Activated CD4-positive, alpha-beta T cell treated with anti-CD3 and anti-CD28 coated beads, Interleukin-2, amount 50 U/mL, for 48 hours (primary cell): ENCODE data around the gene EML1.

Experiments
- DNase-seq, 2 experiments: peaks; one replicate each; pipeline ENCODE4 v3.0.0-alpha.2; 2020

EML1 gene

DNA sequence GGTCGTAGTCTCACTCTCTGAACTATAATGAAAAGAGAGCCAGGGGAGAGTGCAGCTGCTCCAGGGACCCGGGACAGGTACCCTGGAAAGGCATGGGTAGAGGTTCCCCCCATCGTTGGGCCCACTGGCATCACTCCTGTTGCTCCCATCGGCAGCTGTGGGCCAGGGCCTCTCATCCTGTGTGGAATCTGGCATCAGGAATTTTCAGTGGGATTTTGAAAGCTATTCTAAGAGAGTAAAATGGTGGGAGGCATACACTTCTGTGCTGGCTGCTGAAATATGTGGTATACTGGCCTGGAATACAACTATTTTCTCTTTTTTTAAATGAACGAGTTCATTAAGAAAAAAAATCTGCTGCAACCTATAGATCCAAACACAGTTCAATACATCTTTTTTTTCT, 38.1 kb downstream of the EML1 start:
- DNase-seq = no peak

DNA sequence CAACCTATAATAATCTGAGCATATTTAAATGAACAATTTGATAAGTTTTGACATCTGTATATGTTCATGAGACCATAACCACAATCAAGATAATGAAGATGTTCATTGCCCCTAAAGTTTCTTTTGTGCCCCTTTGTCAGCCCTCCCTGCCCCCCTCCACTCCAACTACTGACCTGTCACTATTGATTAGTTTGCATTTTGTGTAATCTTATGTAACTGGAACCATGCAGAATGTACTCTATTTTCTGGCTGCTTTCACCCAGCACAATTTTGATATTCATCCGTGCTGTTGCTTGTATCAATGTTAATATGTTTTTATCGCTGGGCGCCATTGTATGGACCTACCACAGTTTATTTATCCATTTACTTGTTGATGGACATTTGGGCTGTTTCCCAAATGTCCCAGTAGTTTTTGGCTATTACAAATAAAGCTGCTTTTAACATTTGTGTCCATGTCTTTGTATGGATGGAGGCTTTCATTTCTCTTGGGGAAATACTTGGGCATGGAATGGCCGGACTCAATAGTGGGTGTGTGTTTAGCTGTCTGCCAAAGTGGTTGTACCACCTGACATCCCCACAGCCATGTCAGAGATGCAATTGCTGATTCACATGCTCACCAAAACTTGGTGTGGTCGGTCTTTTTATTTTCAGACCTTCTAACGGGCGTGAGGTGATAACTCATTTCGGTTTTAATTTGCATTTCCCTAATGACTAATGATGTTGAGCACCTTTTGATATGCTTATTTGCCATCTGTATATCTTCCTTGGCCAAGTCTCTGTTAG, 38.9 kb downstream of the EML1 start:
- DNase-seq = no peak

DNA sequence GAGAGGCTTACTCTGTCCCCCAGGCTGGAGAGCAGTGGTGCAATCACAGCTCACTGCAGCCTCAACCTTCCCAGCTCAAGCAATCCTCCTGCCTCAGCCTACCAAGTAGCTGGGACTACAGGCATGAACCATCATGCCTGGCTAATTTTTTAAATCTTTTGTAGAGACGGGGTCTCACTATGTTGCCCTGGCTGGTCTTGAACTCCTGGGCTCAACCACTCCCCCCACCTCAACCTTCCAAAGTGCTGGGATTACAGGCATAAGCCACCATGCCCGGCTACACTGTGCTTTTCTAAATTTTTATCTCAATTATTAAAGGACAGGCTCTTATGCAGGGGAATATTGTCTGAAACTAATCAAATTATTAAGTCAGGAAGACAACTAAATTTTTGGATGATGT, 44.6 kb downstream of the EML1 start:
- DNase-seq = no peak

DNA sequence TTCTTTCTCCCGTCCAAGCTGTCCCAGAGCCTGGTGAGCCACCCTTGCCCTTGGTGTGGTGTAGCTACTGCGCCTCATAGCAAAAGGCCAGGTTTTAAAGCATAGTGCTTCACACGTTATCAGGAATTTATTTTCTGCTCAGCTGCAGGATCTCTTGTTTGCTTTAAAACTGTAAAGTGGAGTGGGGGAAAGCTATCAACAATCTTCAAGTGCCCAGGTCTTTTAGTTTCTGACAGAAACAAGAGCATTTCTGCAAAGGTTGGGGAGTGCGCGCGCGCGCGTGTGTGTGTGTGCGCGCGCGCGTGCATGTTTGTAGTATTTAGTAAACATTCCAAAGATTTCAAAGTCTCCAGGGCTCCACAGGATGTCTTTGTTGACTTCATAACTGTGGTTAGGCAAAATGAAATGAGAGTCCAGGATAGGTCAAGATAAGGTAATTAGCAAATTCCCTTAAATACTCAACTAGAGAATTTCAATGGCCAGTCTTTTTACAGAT, 45.5 kb downstream of the EML1 start:
- no peak for DNase-seq

DNA sequence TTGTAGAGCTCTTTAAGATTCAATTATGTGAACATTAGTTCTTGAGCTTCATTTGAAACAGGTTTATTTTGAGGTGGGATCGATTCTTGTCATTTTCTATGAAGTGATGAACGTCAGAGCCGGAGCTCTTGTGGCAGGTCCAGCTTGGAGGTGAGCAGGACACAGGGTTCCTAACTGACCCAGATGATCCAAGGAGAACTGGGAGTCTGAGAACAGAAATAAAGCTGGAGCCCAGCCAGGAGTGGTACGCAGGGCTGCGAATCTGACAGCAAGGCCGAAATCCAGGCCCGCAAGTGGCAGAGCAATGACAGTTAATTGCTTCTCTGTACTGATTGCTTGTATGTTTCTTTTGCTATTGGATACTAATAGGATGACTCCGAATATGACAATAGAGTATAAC, 46.5 kb downstream of the EML1 start:
- no peak for DNase-seq

DNA sequence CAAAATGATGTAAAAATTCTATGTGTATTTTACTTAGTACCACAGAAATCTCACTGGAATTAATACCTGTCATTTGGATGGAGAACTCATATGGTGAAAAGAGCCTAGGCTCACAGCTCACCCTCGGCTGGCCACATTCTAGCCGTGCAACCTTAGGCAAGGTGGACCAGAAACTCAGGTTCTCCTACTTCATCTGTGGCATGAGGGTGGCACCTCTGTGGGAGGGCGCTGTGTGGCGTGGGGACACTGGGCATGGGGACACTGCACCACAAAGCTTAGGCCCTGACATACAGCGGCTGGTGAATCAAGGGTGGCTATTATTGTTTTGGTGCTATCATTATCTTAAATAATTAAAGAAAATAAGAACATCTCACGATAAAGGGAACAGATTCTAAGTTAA, 47.1 kb downstream of the EML1 start:
- DNase-seq = no peak

DNA sequence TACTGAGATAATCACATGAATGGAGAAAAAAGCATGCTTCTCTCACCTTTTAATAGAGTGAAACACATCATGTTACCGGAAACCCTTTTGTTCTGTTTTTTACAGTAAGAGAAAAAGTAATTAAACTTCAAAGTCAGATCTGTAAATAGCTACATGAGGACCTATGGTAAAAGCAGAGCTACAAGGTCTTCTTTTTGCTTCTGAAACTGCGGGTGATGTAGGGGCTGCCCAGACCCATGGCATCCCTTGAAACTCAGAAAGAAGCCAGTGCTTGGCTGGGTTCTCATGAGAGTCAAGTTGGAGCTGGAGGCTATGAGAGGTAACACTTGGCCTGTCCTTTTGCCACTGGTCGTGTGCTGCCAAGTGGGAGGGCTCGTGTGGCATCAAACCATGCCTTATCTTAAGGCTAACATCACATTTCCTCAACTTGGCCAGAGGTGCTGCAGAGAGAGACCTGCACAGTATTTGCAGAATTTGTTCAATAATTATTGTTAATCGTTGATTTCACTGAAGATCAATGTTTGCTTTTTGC, 47.6 kb downstream of the EML1 start:
- DNase-seq = no peak

DNA sequence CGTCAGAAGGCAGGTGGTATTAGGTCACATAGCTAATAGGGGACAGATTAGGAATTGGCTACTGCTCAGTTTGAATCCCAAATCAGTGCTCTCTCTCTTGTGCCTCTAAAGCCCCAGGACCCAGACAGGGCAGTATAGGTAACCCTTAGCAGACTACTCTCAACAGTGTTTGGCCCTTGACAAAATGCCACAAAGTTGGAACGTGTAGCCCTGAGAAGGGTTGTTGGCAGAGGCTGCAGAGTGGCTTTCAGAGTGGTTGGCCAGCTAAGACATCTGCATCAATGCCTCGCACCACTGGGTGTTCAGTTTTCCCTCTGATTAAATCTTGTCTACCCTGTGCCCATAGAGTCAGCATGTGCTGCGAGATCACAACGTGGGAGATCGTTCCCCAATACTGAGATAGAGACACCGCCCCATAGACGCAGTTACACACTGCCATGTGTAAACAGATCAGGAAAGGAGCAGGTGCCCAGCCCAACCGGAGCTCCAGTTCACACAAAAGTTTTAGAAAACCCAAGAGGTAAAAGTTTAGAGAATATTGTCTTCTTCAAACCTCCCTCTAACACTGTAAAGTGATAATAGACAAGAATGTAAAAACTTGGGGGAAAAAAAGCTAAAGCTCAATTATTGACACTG, 48.3 kb downstream of the EML1 start:
- no peak for DNase-seq

DNA sequence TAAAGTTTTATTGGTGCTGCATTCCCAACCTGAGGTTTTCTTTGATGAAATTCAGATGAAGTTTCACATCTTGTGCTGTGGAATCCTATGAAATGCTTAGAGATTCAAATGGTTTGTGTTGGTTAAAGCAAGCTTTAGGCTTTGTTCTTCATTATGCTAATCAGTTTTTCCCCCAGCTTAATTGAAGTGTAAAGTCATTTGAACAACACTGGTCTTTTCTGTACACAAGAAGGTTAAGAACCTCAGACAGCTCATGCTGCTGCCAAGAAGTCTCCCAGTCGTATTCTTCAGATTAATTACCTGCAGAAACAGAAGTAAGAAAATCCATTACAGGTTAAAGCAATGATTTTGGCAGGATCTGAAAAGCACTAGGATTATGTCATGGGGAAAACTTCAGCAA, 48.9 kb downstream of the EML1 start:
- DNase-seq = no peak

DNA sequence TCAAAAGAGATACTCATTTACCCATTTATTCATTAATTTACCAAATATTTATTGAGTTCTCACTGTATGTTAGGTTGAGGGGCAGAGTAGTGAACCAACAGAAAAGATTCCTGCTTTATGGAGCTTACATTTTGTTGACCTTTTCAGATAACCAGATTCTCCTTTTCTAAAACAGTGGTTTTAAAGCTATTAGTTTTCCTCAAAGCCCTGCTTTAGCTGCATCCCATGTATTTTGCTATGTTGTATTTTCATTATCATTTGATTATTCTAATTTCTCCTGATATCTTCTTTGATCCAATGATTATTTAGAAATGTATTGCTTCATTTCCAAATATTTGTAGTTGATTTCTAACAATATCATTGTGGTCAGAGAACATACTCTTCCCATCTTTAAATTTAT, 53.6 kb downstream of the EML1 start:
- no peak for DNase-seq

DNA sequence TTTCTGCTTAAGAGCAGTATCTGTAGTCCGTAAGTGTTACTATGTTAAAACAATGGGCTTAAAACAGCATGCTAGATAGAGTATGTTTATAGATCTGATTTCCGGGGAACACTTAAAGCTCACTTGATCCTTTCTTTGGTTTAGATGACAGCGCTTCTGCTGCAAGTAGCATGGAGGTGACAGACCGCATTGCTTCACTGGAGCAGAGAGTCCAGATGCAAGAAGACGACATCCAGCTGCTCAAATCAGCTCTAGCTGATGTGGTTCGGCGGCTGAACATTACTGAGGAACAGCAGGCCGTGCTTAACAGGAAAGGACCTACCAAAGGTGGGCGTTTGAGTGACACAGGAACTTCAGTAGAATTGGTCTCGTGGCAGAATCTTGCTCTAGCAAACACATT, 57.5 kb downstream of the EML1 start:
- no peak for DNase-seq

DNA sequence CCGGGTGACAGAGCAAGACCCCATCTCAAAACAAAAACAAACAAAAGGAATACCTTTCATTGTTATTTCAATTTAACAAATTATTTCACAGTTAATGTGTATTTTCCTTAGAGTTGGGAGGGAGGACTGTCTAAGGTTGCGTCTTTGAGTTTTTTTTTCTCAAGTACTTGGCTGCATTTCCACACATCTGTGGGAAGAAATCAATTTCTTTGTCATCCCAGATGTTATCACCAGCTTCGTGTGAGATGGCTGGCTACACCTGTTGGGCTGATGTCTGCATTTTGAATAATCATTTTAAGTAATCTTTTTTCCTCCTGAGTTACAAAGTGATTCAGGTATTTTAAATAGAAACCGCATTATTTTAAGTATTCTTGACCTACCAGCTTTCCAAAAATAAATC, 59.4 kb downstream of the EML1 start:
- DNase-seq = no peak

DNA sequence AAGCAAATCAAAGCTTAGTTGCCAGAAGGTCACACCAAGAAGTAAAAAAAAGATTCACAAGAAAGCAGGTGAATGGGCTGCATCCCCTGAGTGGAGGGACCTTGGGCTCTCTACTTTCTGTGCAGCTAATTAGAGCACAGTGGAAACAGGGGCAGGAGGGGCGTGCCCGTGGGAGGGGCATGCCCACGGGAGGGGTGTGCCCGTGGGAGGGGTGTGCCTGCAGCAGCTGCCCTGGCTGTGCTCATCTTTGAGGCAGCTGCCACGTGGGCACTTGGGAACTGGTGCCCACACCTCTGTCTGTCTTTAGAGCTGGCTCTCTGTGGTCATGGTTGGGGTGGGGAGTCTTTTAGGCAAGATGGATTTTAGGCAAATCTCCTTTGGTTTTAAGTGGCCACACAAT, 60.0 kb downstream of the EML1 start:
- DNase-seq = peak in 1 of 2 experiments; percentile 3

DNA sequence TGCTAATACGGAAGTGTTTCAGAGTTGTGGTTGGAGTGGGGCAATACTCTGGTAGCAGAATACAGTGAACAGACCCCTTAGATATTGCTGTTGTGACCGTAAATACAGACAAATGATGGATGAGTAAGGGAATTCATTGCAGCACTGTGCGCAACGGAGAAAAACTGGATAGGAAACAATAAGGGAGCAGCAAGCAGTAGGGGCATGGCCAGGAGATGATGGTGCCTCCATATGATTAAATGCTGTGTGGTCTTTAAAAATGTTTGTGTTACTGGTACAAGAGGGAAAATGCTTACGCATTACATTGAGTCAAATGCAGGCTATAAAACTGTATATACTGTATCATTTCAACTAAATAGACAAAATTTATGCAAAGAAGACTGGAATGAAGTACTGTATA, 61.6 kb downstream of the EML1 start:
- no peak for DNase-seq

DNA sequence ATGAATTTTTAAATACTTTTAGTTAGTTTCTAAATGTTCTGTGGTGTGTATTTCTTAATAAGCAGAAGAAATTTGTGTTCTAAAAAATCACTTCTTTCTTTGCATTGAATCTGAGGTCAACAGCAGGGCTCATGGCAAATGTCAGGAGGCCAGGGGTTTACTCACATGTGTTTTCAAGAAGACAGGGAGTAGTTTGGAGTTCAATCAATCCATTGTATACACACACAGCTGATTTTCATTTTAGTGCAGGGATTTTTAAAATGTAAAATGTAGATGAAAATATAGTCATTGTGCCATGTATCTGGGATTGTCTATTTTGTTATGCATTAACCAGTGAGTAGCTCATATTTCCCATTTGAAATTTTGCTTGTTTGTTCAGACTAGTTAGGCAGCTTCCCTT, 62.1 kb downstream of the EML1 start:
- DNase-seq = no peak

DNA sequence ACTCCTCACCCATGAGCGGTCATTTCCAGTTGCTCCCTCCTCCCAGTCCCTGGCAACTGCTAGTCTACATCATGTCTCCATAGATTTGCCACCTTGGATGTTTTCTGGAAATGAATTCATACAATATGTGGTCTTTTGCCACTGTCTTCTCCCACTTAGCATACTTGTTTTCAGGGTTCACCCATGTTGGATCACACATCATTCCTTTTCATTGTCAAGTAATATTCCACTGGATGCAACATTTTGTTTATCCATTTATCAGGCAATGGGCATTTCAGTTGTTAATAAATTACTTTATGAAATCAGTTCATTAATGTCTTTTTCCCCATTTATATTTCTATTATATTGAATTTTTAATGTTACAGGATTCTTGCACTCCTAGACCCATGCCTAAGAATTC, 64.3 kb downstream of the EML1 start:
- no peak for DNase-seq

DNA sequence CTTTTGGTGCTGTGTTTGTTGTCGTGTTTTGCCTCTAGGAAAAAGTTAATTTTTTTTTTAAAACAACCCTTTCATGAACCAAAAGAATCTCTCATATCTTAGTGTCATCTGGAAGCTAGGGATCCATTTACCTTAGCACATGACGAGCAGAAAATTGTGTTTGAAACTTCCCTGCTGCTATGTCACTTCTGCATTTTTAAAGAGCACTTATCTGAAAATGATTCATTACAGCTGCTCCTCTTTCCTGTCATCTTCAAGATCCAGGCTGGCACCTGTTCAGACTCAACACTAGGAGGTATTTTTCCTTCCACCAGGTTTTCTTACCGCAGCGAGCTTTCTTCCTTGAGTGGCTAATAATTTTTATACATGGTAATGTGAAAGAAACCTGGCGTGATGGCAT, 67.0 kb downstream of the EML1 start:
- no peak for DNase-seq

DNA sequence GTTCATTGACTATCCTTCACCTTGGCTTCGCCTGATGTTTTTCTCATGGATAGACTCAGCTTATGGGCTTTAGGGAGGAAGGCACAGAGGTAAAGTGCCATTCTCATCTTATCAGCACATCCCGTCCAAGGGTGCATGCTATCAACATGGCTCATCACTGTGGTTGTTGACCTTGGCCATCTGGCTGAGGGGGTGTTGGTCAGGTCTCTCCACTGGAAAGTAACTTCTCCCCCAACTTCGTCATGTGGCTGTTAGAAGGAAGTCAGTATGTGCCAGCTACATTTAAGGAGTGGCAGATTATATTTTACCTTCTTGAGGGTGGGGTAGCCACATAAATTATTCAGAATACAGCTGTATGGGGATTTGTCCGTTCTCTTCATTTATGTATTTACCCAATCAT, 68.9 kb downstream of the EML1 start:
- no peak for DNase-seq

DNA sequence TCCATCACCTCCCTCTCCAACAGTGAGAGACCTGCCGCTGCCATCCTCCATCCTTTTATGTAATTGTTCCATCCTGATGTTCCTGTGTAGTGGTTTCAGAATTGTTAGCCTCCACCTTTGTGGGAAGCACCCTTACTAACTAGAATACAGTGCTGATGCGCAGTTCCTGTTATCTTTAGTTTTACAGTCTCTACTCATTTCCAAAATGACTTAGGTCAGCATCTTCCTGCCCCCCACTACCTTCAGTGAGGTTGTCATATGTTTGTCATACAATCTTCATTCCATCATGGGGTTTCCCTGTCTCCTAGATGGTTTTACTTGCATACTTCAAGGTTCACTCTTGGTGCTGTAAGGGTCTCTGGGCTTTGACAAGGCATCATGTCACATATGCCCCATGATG, 69.8 kb downstream of the EML1 start:
- DNase-seq = no peak

DNA sequence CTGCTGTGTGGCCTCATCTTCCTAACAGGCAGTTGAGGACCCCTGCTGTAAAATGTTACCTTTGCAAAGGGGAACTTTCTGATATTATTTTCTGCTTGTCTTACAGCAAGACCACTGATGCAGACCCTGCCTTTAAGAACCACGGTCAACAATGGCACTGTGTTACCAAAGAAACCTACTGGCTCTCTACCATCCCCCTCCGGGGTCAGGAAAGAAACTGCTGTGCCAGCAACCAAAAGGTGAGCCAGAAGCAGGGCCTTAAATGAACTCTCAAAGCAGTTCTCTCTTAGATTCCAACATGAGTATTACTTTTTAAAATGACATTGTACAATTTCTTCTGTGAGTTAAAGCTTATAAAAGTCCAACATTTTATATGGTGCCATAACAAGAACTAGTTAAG, 72.2 kb downstream of the EML1 start:
- DNase-seq = no peak

DNA sequence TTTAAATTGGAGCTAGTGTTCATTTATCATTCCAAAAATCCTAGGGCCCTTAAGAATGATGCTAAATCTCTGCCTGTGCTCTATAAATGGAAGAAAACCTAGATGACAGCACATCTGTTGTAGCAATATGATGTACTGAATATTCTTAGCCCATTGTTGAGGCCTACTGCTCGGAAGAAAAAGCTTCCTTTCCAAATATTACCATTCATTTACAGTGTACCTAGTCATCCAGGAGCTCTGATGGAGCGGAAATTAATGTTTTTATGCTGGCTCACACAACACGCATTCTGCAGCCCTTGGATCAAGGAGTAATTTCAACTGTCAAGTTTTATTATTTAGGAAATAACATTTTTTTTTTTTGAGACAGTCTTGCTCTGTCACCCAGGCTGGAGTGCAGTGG, 77.4 kb downstream of the EML1 start:
- DNase-seq = no peak

DNA sequence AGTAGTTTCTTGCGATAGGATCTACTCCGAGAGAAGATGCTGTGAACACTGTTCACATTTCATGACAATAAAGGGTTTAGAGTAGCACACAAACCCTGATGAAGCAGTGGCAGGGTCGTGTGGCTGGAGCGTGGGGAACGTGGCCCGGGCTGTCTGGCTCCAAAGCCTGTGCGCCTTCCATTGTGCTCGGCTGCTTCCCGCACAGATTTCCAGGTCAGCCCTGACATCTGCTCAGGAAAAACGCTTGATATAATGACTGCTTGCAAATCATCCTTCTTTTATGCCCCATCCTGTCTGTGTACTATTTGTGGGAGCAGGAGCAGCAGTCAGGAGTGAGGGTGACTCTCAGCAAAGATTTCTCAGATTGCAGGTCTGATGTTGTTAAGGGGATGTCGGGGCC, 78.6 kb downstream of the EML1 start:
- no peak for DNase-seq

DNA sequence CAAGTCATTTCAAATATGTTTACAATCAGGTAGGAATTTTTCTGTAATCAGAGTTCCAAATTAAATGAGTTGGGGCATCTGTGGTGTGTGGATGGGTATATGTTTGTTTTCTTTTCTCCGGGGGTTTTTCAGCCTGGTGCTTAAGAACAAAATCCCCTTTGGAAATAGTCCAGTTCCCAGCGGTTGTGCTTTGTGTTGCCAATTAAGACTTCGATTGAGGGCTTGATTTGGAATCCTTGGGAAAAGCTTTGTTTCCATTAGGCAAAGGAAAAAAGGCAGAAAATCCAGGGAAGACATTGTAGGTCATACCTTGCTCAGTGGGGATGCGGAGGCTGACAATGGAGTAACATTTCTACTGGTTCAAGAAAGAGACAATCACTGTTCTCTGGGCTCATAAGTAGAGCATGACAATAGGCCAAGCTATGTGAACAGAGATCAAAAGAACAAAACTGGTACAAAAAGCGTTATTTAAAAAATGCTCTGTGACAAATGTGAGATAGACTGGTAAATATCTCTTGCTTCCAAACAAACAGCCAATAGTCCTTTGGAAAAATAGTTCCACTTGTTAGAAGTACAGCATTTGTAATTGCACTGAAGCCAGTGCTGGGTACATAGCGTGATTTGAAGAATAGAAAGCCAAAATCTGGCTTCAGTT, 79.7 kb downstream of the EML1 start:
- DNase-seq = no peak

DNA sequence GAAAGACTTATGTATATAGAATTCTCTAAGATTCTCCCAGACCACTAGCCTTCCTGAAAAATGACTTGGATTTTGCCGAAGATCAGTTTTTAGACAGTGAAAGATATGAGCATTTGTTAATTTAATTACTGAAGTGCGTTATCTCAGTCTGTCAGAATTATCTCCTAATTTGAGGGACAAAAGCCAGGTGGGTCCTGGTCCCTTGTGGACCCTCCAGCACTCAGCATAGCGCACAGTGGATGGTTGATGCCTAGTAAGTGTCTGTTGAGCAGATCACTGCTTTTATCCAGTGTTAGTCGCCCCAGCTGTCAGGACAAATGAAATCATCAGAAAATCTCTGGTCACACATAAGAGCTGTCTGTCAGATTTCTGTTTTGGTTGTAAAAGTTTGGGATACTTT, 80.4 kb downstream of the EML1 start:
- DNase-seq = no peak
